ENCODE measurements around the gene NEK2.
A peak's percentile ranks its signal among the peaks of the same experiment; 100 is the strongest.
"Not testable (repeated sequence)": the region's sequence is repeated elsewhere in the genome, so short reads cannot be mapped to it uniquely, and the experiment has no call there.

NEK2 gene

DNA sequence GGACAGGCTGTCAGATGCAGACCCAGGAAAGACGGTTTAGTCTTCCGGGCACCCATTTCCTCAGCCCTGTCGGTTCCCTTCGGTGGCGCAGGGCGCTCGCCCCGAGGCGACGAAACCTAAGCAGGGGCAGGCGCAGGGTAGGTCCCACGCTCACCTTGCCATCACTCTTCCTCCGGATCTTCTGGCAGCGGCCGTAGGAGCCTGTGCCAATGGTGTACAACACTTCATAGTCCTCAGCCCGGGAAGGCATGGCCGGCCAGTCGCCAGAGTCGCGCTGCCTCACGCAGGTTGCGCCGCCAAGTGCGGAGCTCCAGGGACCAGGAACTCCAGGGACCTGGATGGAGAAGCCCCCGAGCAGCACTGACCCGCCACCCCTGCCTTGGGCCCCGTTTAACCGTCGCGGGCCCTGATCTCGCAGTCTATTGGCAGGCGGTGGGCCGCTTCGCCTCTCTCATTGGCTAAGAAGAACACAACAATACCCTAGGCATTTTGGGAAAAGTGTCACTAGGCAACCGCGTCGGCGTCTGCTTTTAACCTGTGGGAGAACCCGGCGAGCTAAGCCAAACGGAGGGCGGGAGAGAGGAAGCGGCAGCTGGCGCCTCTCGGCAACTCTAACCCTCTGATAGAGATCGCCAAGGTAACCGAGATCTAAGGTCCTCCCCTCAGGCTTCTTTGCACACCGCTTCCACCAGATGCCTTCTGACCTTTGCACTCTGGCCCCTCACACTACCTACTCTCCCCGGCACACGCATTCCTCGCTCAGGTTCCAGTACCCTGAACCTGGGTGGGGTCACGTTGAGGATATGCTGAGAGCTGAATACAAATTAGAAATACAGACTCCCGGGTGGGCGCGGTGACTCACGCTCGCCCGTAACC is at the start of gene NEK2:
Gene NEK2 (minus strand): TSS at position 392 of the 876 bp plus-strand sequence. CDS start 142 bp downstream, at position 250.
- DNase-seq = peak; percentile 74

DNA sequence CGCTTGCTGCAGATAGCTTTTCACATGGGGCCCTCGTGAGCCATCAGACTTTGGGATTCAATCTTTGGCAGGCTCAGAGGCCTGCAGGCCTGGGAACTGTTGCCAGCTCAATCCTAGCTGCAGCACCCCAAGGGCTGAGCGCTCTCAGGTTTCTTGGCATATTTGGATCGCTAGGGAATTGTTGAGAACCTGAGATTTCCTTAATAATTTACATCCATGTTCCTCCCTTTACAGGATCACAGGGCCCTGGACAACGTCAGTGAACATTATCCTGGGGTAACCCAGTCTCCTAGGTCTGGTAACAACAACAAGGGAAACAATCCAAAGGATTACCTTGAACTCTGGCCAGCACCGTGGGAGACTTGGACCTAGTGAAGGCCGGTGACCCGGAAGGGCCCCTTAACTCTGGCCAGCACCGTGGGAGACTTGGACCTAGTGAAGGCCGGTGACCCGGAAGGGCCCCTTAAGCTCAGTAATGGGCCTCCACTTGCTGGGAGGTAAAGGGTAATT is 49.3 kb upstream of the NEK2 start:
- no peak for DNase-seq

DNA sequence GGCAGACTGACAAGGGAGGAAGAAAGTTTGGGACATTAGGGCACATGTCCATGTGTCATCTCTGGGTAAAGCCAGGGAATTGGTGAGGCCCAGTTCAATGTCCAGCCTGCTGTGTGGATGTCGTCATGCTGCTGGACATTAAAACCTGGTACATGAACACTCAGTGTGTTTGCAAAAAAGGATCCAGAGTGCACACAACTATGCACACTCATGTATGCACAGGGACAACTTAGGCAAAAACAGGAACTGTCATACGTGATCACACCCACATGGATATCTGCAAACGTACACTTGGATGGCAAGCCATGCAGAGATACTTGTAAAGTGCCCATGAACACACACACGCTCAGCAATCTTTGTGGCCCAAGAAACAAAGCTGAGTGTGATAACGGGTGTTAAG is 47.9 kb upstream of the NEK2 start:
- DNase-seq = no peak

DNA sequence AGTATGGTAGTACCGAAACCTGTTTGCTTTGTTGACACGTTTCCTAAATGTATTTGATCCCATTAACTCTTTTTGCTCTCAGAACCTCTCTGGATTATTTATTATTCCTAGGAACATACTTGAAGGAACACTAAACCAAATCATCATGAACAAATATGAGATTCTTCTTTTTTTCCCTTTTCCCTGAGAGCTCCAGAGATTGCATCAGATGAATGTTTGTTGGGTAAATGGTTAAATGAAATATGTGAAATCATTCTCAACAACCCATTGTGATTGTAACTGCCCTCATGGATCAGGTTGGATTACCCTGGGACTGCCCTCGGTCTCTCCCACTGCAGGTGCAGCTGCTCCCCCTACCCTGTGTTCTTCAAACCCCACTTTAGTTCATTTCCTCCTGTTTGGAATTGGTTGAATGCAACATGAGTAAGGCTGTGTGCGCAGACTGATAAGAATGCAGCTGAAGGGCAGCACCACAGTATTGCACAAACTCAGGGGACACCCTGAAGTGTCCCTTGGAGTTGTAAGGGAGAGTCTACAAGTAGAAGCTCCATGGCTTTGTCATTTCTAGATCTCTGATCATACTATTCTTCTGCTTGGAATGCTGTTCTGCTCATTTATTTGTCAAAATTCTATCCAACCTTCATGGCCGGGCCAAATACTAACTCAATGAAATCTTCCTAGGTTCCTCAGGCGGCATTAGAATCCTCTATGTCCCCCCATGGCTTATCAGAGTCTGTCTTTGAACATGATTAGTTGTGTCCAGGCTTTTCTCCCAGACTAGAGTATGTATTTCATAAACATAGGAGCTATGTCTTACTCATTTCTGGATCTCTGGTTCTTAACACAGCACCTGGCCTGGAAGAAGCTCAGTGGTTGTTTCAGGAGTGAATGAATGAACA is 47.1 kb upstream of the NEK2 start:
- DNase-seq = no peak

DNA sequence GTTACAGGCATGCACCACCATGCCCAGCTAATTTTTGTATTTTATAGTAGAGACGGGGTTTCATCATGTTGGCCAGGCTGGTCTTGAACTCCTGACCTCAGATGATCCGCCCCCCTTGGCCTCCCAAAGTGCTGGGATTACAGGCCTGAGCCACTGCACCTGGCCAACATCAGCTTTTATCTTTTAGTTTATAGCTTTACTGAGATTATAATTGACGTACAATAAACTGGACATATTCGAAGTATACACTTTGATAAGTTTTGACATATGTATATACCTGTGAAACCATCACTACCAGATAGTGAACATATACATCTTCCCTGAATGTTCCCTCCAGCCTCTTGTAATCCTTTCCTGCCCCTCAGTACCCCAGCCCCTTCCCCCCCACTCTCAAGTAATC is 41.1 kb upstream of the NEK2 start:
- DNase-seq = not testable (repeated sequence)

DNA sequence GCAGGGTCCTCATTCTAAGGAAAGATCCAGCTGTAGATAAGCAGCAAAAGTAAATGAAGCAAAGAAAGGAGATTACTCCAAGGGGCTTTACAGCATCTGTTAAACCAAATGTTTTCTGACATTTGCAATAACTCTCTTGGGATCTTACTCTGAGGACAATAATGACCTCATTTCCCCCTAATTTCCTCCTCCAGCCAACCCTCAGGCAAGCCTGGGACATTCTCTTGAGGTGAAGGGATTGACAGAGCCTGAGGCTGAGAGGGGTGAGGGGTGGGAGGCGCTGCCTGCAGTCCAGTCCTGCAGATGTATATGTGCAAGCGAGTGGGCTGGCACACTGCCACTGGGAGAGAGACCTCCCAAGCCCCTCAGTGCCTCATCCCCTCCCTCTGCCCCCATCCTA is 40.5 kb upstream of the NEK2 start:
- no peak for DNase-seq

DNA sequence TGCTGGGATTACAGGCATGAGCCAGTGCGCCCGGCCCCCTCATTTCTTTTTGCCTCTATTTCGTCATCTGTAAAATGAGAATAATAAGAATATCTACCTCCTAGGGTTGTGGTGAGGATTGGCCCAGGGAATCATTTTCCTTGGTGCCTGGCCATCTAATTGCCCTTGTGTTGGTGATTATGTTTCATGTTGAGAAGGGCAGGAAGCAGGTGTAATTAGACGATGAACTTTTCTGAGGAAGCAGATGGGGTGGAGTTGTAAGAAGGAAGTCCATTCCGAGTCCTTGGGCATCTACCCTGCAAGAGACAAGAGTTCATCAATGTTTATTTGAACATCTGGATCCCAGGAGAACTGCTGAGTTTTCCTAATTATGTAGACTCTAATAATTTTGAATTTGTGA is 38.7 kb upstream of the NEK2 start:
- DNase-seq = no peak

DNA sequence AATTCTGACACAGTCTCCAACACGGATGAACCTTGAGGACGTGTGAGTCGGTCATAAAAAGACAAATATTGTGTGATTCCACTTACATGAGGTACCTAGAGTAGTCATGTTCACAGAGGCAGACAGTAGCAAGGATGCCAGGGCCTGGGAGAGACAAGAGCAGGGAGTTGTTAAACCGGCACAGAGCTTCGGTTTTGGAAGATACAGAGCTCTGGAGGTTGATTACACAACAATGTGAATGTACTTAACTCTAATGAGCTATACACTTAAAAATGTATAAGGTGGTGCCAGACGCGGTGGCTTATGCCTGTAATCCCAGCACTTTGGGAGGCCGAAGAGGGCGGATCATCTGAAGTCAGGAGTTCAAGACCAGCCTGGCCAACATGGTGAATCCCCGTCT is 37.8 kb upstream of the NEK2 start:
- no peak for DNase-seq

DNA sequence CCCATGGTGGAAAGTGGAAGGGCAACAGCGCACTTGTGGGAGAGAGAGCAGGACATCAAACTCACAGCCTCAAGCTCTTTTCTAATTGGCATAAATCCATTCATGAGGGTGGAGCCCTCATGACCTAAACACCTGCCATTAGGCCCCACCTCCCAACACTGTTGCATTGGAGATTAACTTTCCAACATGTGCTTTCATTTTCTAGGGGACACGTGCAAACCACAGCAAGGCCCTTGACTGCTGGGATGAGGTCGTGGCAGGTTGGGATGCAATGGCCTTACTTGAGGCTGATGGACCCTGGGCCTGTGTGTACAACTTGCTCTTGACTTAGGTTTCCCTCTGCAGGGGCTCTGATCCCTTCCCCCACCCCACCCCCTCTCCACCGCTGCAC is 35.9 kb upstream of the NEK2 start:
- no peak for DNase-seq

DNA sequence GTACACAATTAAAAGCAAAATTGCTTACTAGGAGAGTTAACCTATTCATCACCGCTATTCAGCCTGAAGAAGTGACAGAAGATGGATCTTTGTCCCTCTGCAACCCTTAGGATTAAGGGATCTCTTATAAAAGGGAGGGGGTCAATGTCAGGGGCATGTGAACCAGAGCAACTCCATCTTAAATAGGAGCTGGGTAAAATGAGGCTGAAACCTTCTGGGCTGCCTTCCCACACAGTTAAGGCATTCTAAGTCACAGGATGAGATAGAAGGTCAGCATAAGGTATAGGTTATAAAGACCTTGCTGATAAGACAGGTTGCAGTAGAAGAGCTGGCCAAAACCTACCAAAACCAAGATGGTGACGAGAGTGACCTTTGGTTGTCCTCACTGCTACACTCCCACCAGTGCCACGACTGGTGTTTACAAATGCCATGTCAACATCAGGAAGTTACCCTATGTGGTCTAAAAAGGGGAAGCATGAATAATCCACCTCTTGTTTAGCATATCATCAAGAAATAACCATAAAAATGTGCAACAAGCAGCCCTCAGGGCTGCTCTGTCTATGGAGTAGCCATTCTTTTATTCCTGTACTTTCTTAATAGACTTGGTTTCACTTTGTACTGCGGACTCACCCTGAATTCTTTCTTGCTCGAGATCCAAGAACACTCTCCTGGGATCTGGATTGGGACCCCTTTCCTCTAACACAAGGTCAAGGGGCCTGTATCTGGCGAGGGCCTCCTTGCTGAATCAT is 35.3 kb upstream of the NEK2 start:
- no peak for DNase-seq

DNA sequence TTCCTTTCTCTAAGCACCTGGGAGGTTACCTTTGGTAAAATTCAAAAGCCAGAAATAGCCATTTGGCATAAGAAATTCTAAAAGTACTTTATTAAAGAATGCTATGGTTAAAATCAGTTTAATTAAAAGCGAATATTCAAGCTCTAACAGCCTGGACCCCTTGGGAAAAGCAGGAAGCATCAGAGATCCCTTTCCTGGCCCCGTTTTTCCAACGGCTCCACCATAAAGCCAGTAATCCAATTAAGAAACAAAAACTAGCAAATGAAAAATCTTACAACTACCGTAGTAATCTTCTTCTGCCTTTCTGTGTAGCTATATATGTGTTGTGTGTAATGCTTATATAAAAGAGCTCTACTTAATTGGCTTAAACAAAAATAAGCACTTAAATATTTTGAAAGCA is 33.5 kb upstream of the NEK2 start:
- no peak for DNase-seq

DNA sequence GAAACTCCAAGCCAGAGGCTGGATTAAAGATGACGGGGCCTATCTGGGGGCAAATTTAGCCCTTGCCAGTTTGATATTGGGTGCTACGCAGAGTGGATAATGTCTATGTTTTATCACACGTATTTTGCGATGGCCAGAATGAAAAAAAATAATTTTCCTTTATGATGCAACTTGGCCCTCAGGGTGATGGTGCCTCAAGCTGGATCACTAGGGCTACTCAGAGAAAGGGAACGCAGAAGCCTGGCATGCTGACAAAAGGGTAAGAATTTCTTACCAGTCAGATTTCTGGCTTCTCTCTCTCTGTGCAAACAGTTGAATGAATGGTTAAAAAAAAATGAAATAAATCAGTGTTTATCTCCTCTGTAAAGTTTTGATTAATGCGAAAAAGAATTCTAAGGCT is 32.6 kb upstream of the NEK2 start:
- DNase-seq = no peak

DNA sequence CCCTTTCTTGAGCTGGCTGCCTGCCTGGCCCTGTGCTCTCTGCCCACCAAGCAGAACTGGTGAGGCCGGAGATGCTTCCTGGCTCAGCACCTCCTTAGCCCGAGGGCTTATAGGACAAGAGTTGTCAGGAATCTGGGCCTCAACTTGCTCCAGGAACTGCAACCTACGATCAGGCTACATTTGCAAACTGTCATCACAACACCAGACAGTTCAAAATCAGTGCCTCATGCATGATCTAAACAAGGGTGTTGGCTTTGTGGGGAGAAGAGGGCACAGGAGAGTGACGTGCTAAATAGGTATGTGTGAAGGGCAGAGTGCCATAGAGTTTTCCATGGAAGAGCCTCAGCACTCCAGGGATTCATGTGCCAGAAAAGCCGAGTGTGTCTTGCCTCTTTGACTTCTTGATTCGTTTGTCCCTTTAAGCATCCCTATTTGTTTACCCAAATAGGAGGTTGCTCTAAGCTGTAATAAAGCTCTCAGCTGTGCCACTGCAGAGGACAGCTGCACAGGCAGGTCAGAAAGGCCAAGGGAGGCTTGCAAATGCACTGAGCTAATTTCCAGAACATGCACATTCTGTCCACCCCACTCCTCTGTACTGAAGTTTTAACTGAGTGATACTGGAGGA is 30.2 kb upstream of the NEK2 start:
- DNase-seq = no peak

DNA sequence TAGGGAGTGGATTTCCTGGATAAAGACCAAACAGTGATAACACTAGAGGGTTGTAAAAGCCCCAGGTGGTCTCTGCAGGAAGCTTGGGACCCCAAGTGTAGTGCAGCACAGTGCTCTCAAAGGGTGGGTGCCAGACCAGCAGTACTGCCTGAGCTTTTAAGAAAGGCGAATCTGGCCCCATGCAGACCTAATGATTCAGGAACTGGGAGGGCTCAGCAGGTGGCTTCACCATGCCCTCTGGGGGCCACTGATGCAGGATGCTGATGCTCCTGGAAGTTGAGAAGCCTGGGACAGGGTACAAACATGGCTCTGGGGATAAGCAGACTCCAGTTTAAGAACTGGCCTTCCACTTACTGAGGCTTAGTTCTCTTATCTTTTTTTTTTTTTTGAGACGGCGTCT is 29.1 kb upstream of the NEK2 start:
- no peak for DNase-seq

DNA sequence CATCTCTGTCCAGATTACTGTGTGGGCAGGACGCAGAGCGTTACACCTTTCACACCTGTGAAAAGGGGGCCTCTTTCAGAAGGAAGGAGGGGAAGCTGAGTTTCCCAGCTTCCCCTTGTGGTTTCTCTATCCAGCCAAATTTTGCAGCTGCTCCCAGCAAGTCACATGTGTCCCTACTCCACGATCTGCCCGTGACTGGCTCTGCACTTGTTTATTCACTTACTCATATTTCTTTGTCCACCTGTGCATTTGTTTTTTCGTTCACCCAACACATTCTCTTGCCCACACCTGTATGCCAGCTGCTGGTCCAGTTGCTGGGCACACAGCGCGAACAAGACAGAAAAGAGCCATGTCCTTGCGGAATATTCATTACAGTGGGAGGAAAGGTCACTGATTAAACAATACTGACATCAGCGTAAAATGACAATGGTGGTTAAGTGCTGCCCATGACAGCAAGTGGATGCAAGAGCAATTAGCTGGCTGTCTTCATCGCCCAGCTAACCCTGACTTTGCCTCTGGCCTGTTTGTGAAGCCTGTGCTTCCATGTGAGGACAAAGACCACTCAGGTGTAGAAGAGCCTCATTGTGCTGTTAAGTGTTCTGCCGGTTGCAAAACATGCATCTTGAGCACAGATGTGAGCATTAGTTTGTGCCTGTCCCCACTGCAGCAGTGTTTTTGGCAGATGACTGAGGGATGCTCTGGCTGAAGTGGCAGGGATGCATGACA is 28.6 kb upstream of the NEK2 start:
- DNase-seq = no peak

DNA sequence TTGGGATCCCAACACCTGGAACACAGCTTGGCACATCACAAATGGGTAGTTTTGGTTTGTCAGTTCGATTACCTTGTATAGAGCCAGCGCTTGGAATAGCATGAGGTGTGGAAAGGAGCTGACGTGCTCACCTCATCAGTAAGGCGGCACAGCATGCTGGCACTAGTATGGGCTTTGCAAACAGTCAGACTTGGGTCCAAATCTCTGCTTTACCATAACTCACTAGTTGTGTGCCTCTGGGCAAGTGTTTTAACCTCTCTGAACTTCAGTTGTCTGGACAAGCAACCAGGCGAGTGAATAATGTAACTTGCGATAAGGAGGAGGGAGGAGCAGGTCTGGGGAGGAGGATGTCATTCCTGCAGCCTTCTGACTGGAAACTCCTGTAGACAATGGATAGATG is 26.3 kb upstream of the NEK2 start:
- DNase-seq = no peak

DNA sequence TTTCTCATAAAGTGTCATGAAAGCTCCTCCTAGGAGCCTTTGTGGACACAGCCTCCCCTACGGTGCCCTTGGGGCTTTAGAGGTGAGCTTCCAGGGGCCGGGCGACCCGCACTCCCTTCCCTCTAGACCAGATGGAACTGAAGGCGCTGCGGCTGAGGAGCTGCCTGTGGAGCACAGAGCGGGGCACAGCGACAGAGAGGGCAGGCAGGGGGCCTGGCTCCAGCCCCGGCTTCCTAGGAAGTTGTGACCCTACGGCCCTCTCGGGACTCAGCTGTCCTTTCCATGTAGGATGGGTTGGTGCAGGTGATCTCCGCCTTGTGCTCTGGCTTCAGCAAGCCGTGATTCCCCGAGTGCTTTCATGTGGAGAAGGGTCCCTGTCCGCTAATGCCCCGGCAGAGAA is 23.6 kb upstream of the NEK2 start:
- no peak for DNase-seq

DNA sequence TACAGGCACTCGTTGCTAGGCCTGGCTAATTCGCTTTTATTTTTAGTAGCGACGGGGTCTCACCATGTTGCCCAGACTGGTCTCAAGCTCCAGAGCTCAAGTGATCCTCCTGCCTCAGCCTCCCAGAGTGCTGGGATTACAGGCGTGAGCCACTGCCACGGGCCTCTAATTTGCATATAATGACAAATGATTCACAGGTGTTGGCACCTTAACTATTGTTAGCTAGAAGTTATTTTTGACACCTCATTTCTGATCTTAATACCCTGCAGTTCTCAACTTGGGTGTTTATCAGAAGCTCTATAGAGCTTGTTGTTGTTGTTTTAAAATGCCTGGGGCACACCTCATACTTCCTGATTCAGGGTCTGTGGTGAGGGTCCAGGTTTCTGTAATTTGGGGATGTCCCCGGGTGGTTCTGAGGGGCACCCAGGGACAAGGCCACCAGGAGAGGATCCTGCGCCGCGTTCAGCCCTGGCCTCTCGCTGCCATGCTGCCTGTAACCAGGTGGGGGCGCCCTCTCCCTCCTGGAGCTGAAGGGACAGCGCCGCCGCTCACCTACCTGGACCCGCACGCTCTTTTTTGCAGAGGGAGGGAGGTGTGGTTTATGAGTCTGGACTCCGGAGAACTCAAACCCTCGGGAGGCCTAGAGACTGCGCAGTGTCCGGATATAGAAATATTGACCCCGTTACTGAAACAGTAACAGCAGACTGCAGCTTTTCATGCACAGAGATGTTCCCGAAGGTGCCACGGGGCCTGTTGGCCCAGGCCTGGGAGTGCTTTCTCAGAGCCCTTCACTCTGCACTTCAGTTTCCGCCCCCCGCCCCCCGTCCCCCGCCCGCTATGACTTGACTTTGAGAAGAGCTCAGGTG is 23.0 kb upstream of the NEK2 start:
- peak; percentile 23 for DNase-seq

DNA sequence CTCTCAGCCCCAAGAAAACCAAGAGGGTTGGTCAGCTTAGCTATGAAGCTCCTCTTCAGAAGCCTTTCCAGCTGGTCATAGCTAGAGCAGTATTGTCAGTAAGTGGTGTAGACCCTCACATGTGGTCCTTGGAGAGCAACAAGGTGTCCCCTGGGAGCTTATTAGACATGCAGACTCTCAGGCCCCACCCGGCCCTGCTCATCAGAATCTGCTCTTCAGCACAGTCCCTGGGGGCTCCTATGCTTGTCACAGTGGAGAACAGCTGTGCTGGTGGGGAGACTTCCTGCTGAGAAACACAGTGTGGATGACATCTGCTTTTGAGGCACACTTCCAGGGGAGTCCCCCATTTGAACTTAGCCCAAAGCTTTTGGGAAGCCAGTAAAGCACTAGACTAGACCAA is 21.9 kb upstream of the NEK2 start:
- DNase-seq = no peak

DNA sequence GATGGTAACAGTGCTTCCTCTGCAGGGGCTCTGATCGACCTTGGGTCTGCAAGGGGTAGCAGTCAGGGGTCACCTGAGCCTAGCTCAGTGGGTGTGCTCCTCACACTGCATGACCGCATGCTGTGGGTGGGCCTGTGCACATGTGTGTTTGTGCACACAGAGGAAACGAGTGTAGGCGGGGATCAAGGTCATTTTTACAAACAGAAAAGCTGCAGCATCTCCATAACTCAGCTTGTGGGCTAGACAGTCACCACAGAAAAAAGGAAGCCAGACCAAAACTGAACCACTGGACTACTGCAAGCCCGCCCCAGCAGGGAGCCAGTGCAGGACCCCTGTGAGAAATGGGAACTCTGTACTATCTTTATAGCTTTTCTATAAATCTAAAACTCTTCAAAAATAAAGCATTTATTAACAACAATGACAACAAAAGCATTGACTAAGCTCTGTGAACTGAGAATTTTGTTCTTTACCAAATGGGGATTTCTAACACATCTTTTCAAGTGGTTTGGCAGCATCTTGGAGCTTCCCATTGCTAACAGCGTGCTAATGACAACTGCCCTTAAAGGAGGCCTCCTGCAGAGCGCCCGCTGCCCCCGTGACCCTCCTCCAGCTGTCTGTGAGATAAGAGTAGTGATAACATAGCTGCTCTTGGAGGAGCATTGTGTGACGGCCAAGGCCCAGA is 19.9 kb upstream of the NEK2 start:
- no peak for DNase-seq
